NB4 (cell line): ENCODE measurements around the gene TRRAP.
A peak's percentile ranks its signal among the peaks of the same experiment; 100 is the strongest.
"Not testable (repeated sequence)": the region's sequence is repeated elsewhere in the genome, so short reads cannot be mapped to it uniquely, and the experiment has no call there.

Experiments
- DNase-seq: peaks from one replicate; pipeline ENCODE4 v3.0.0; 2010; ENCODE audit warnings: low read depth
- H3K4me3 ChIP-seq: one replicate; pipeline ENCODE4 v1.5.1; 2011; ENCODE audit warnings: mild to moderate bottlenecking, low read depth, low read length, moderate library complexity
- CTCF ChIP-seq: IDR thresholded peaks from one replicate; pipeline ENCODE4 v1.5.1; 2012; ENCODE audit warnings: low read depth, low read length
- MAX ChIP-seq: IDR thresholded peaks from 2 replicates; pipeline ENCODE4 v1.6.1; 2011; ENCODE audit warnings: low read depth, low read length
- MYC ChIP-seq: IDR thresholded peaks from 2 replicates; pipeline ENCODE4 v1.6.1; 2011; ENCODE audit warnings: low read depth, low read length
- POLR2A ChIP-seq: IDR thresholded peaks from 2 replicates; pipeline ENCODE4 v1.6.1; 2011; ENCODE audit warnings: mild to moderate bottlenecking; ENCODE audit not compliant: insufficient read length; ENCODE audit errors: extremely low read depth

Gene TRRAP

GRCh38 chr7:99040104-99040958 is 162.0 kb downstream of the TRRAP start:
- H3K4me3 ChIP-seq, result no peak overlapping the region
- DNase-seq, result peak; percentile 79
- no peak for TF ChIP-seq POLR2A
- TF ChIP-seq MAX, result 0 out of 2 replicates have a peak, but pooled peaks have one; percentile 32
- TF ChIP-seq CTCF, result peak; percentile 64

GRCh38 chr7:99041526-99041925 is 163.2 kb downstream of the TRRAP start:
- no peak for TF ChIP-seq POLR2A
- TF ChIP-seq CTCF, result no peak
- TF ChIP-seq MYC, result no peak
- TF ChIP-seq MAX, result no peak
- no peak overlapping the region for H3K4me3 ChIP-seq
- no peak for DNase-seq

GRCh38 chr7:99042957-99043356 is 164.6 kb downstream of the TRRAP start:
- H3K4me3 ChIP-seq, result no peak overlapping the region
- no peak for DNase-seq
- TF ChIP-seq POLR2A (no peak), CTCF (no peak), MYC (no peak)

GRCh38 chr7:99044858-99045257 is 166.5 kb downstream of the TRRAP start:
- DNase-seq, H3K4me3 ChIP-seq: not testable (repeated sequence)

GRCh38 chr7:99046262-99046661 is 167.9 kb downstream of the TRRAP start:
- not testable (repeated sequence) for DNase-seq, H3K4me3 ChIP-seq

GRCh38 chr7:99046722-99047121 is 168.4 kb downstream of the TRRAP start:
- H3K4me3 ChIP-seq, result no peak overlapping the region
- TF ChIP-seq POLR2A (no peak), CTCF (no peak)
- no peak for DNase-seq

GRCh38 chr7:99047526-99048077 is 169.3 kb downstream of the TRRAP start:
- DNase-seq, result no peak
- TF ChIP-seq MAX, result no peak
- no peak for TF ChIP-seq MYC
- no peak for TF ChIP-seq POLR2A
- no peak for TF ChIP-seq CTCF

More at GRCh38 chr7:99047526-99048077, 169.3 kb downstream of the TRRAP start:
- H3K4me3 ChIP-seq, result no peak overlapping the region
